Stimulated activated CD4-positive, alpha-beta T cell treated with anti-CD3 and anti-CD28 coated beads, Interleukin-1b, Interleukin-23, amount 100 ng/mL, for 1 hour (primary cell): ENCODE results near the gene DOCK1.

Experiments used
- DNase-seq, 2 donors: peaks; one replicate each; pipeline ENCODE4 v3.0.0-alpha.2; 2020; ENCODE audit warnings: low read depth in 2 of 2

Gene DOCK1

GRCh38 chr10:127036987-127037386 lies 131.8 kb downstream of the DOCK1 start:
- DNase-seq: no peak

- DNase-seq: no peak
These were observed 134.2 kb downstream of the DOCK1 start for GRCh38 chr10:127039435-127039834.

- no peak for DNase-seq
These were observed 135.5 kb downstream of the DOCK1 start for GRCh38 chr10:127040756-127041155.

- DNase-seq: no peak
These were observed 136.3 kb downstream of the DOCK1 start for GRCh38 chr10:127041552-127041951.

- no peak for DNase-seq
These were observed 138.1 kb downstream of the DOCK1 start for GRCh38 chr10:127043301-127043700.

GRCh38 chr10:127044186-127044585 lies 139.0 kb downstream of the DOCK1 start:
- no peak for DNase-seq

- no peak for DNase-seq
These were observed 142.0 kb downstream of the DOCK1 start for GRCh38 chr10:127046975-127047877.

GRCh38 chr10:127047878-127048238 lies 142.6 kb downstream of the DOCK1 start:
- no peak for DNase-seq

- DNase-seq: no peak
These were observed 143.4 kb downstream of the DOCK1 start for GRCh38 chr10:127048630-127049029.

GRCh38 chr10:127052001-127052400 lies 146.8 kb downstream of the DOCK1 start:
- DNase-seq: no peak

GRCh38 chr10:127055263-127055662 lies 150.0 kb downstream of the DOCK1 start:
- no peak for DNase-seq

- no peak for DNase-seq
These were observed 154.1 kb downstream of the DOCK1 start for GRCh38 chr10:127059314-127059713.

- no peak for DNase-seq
These were observed 158.5 kb downstream of the DOCK1 start for GRCh38 chr10:127063762-127064161.

GRCh38 chr10:127064474-127064873 lies 159.2 kb downstream of the DOCK1 start:
- DNase-seq: no peak

- DNase-seq: no peak
These were observed 162.4 kb downstream of the DOCK1 start for GRCh38 chr10:127067542-127068194.

- no peak for DNase-seq
These were observed 163.3 kb downstream of the DOCK1 start for GRCh38 chr10:127068485-127068884.

GRCh38 chr10:127069436-127069835 lies 164.2 kb downstream of the DOCK1 start:
- DNase-seq: no peak

- DNase-seq: no peak
These were observed 165.9 kb downstream of the DOCK1 start for GRCh38 chr10:127071126-127071525.

- no peak for DNase-seq
These were observed 168.4 kb downstream of the DOCK1 start for GRCh38 chr10:127073666-127074065.

GRCh38 chr10:127079392-127079791 lies 174.2 kb downstream of the DOCK1 start:
- no peak for DNase-seq

GRCh38 chr10:127080317-127080716 lies 175.1 kb downstream of the DOCK1 start:
- no peak for DNase-seq

- no peak for DNase-seq
These were observed 176.7 kb downstream of the DOCK1 start for GRCh38 chr10:127081851-127082345.

- no peak for DNase-seq
These were observed 177.4 kb downstream of the DOCK1 start for GRCh38 chr10:127082651-127083050.
